Activated CD4-positive, alpha-beta T cell treated with anti-CD3 and anti-CD28 coated beads, Interleukin-2, amount 50 U/mL, for 1 hour (primary cell): Measurements from ENCODE around the gene FHOD3.
"Not testable (repeated sequence)": the region's sequence is repeated elsewhere in the genome, so short reads cannot be mapped to it uniquely, and the experiment has no call there.

Experiments used
- DNase-seq: peaks from one replicate; pipeline ENCODE4 v3.0.0-alpha.2; 2020

FHOD3 gene

GRCh38 chr18:36455931-36456330, 158.4 kb downstream of the FHOD3 start:
- no peak for DNase-seq

DNA sequence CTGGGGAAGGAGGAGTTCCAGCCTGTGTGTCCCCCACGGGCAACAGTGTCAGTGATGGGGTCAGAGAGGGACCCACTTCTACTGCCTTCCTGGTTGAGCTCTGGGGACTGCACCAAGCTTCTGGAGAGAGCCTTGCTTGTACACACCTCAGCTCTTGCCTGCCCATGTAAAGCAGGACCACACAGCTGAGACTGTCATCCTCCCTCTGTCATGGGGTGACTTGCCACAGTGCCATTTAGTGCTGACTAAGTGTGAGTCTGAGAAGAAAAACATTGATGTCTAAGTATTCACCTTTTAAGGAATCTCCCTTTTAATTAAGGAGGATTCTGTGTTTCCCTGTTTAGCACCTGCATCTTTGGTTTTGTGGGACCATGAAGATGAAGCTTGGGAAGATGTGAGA, 159.1 kb downstream of the FHOD3 start:
- no peak for DNase-seq

DNA sequence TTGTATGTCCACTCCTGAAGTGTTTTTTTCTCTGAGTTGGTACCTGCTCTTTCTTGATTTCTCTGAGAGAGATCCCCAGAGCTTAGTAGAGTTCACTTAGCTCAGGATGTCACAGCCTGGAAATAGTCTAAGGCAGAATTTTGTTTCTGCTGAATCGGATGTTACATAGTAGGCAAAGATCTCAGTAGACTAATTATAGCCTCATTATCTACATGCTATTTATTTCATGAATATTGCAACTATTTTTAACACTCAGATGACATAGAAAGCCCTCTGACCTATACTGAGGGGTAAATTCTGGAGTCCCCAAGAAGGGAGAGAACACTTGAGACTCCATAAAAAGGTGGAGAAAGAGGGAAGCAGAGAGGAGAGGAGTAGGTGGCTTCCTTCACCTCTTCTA, 160.2 kb downstream of the FHOD3 start:
- no peak for DNase-seq

- DNase-seq = no peak
Observed at GRCh38 chr18:36458306-36458705, 160.8 kb downstream of the FHOD3 start.

GRCh38 chr18:36459203-36459602, 161.7 kb downstream of the FHOD3 start:
- no peak for DNase-seq

GRCh38 chr18:36459786-36460185, 162.3 kb downstream of the FHOD3 start:
- DNase-seq = no peak

- DNase-seq = no peak
Observed at GRCh38 chr18:36460324-36460850, 162.9 kb downstream of the FHOD3 start.

DNA sequence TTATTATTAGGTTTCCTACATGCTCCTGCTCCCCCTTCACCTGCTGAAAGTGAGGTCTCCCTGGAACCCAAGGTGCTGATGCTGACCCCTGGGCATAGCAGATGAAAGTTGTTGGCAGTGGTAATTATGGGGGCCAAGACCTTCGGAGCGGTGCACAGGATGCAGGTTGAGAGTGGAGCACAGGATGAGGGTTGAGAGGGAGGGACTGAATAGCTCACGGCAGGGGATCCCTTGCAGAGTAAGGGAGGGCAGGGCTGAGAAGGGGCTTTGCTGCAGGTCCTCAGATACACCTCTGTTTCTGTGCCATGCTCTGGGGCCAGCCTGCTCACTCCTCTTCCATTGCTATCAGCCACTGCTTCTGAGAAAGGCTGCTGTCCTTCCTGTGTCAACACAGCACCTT, 163.3 kb downstream of the FHOD3 start:
- no peak for DNase-seq

DNA sequence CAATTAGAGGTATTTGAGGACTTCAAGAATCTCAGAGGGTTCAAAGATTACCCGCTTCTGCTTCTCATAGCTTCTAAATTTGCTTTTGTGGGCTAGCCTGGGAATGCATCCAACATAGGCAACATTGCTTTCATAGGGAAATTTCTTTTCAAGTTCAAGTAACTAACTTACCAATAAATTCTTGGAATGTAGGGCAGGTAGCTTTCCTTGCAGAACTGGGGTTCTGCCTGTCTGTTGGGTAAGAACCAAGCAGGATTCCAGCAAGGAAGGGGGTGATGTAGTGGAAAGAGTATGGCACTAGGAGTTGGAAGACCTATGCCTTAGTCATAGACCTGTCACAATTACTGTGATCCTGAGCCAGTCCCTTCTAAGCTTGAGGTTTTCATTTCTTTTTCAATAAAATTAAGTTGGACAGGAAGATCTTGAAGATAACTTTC, 164.1 kb downstream of the FHOD3 start:
- no peak for DNase-seq

DNA sequence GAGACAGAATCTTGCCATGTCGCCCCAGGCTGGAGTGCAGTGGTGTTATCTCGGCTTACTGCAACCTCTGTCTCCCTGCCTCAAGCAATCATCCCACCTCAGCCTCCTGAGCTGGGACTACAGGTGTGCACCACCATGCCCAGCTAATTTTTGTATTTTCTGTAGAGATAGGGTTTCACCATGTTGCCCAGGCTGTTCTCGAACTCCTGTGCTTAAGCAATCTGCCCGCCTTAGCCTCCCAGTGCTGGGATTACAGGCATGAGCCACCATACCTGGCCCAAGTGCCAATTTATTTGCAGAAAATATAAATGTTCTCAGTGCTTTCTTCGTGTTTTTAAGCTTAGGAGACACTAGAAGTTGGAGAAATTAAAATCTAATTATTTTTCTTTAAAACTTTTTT, 166.0 kb downstream of the FHOD3 start:
- DNase-seq = not testable (repeated sequence)

GRCh38 chr18:36464126-36464651, 166.7 kb downstream of the FHOD3 start:
- no peak for DNase-seq

DNA sequence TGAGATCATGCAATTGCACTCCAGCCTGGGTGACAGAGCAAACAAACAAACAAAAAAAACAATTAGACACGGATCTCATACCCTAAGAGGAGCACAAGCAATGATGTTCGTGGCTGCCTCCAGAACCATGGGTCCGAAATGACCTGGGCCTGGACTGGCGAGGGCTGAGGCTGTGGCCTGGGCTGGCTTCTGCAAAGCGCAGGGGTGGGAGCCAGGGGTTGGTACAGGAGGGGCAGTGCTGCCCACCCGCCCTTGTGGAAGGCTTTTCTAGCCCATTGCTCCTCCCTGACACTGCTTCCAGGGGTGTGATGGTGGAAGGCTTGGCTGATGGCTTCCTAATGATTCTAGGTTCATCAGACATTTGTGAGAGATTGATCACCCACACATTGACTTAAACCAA, 167.8 kb downstream of the FHOD3 start:
- DNase-seq = no peak

- no peak for DNase-seq
Observed at GRCh38 chr18:36465970-36466369, 168.5 kb downstream of the FHOD3 start.

- DNase-seq = no peak
Observed at GRCh38 chr18:36467614-36468013, 170.1 kb downstream of the FHOD3 start.

DNA sequence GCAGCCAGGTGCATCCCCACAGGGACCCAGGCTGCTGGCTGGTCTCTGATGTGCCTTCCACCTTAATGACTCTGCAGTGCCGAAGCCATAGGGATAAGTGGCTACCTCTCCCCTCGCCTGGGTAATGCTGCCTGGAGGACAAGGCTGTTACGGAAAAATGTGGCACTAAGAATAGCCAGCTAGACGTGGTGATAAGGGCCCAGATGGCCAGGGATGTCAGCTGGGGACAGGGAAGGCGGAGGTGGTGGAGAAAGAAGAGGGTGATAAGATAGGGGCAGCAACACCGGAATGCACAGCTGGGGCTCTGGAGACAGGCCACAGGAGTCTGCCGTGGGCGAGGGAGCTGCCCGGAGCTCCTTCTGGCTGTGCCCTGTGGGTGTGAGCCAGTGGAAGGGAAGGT, 170.6 kb downstream of the FHOD3 start:
- no peak for DNase-seq

GRCh38 chr18:36469461-36469860, 171.9 kb downstream of the FHOD3 start:
- DNase-seq = no peak

DNA sequence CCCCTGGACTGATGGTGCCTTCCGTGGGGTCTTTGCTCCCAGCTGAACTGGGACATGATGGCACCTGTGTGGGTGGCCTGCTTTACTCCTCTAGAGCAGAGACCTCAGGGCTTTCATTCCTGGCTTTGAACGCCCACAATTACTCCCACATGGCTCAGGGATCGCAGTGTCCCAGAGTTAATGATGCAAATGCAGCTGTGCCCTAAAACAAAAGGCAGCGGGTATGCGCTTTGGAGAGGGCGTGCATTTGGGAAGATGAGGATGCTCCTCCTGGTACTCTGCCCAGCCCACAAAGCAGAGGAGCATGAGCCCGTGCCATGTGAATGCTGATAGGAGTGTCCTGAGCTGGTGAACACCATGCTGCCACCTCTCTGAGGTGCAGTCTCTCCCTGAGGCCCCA, 173.4 kb downstream of the FHOD3 start:
- no peak for DNase-seq

- no peak for DNase-seq
Observed at GRCh38 chr18:36471393-36471792, 173.9 kb downstream of the FHOD3 start.

- DNase-seq = no peak
Observed at GRCh38 chr18:36476433-36476832, 178.9 kb downstream of the FHOD3 start.

GRCh38 chr18:36477776-36478175, 180.3 kb downstream of the FHOD3 start:
- DNase-seq = no peak

GRCh38 chr18:36481201-36481657, 183.7 kb downstream of the FHOD3 start:
- DNase-seq = no peak

DNA sequence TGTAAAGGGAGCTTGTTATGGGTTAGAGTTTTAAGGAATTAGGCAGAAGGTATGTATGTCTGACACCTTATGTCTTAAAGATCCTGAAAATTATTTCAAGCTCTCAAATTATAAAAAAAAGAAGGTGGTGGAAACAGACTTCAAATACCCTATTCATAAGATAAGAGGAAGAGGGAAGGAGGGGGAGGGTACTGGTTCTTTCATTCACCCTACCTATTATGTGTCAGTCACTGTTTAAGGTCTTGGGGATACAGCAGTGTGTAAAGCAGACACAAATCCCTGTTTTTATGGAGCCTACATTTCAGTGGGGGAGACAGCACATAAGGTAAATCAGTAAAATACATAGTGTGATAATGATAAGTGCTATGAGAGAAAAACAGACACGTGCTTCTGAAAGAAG, 184.4 kb downstream of the FHOD3 start:
- no peak for DNase-seq

GRCh38 chr18:36484591-36484990, 187.1 kb downstream of the FHOD3 start:
- DNase-seq = no peak

GRCh38 chr18:36485772-36486171, 188.3 kb downstream of the FHOD3 start:
- no peak for DNase-seq

DNA sequence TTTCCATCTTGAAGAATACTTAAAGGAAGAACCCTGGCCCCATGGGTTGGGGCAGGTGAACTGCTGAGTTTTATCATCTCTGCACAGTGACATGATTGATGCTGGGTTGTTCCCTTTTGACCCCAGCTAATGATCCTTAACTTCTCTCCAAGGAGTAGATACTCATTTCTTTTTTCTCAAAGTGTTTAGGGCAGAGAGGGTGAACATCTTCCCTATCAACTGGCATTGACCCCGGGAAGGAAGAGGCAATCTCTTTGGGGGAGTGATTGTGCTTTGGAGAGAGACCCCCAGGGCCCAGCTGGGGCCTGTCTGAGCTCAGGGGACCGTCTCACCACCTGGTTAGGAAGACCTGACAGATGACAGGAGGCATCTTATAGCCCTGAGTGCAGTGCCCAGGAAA, 190.6 kb downstream of the FHOD3 start:
- DNase-seq = no peak
